Liver (tissue), 9 donors: ENCODE data around the gene PPARA. TPM values are rescaled to one million over a fixed set of nuclear protein-coding genes. Genes with fewer than 3 reads are reported as not detected.

ENCODE experiments used
- DNase-seq: peaks from one replicate; pipeline ENCODE4 v3.0.0-alpha.2; 2017; ENCODE audit warnings: low spot score
- H3K27ac ChIP-seq, 2 donors: one replicate each; pipeline ENCODE4 v1.7.0; 2013; ENCODE audit warnings: inconsistent platforms in 2 of 2, low read length in 2 of 2, control low read depth in 1 of 2, low read depth in 1 of 2, mild to moderate bottlenecking in 1 of 2
- H3K27me3 ChIP-seq, 4 donors: one replicate each; pipeline versions ENCODE4 v1.6.1 to v1.7.0; 2013; ENCODE audit warnings: low read length in 3 of 4, inconsistent platforms in 1 of 4, mild to moderate bottlenecking in 1 of 4, moderate library complexity in 1 of 4; ENCODE audit not compliant: control insufficient read depth in 4 of 4, insufficient read depth in 4 of 4
- H3K36me3 ChIP-seq, 4 donors: one replicate each; pipeline versions ENCODE4 v1.6.1 to v1.7.0; 2013; ENCODE audit warnings: low read length in 3 of 4, mild to moderate bottlenecking in 3 of 4, low read depth in 1 of 4, moderate library complexity in 1 of 4; ENCODE audit not compliant: control insufficient read depth in 4 of 4, insufficient read depth in 3 of 4
- H3K4me1 ChIP-seq, 4 donors: one replicate each; pipeline versions ENCODE4 v1.6.1 to v1.7.0; 2013; ENCODE audit warnings: low read length in 3 of 4, mild to moderate bottlenecking in 3 of 4, moderate library complexity in 1 of 4; ENCODE audit not compliant: control insufficient read depth in 4 of 4, insufficient read depth in 4 of 4
- H3K4me3 ChIP-seq, 3 donors: one replicate each; pipeline versions ENCODE4 v1.6.1 to v1.7.0; 2013; ENCODE audit warnings: low read length in 3 of 3, control low read depth in 1 of 3, low read depth in 1 of 3, mild to moderate bottlenecking in 1 of 3
- H3K9ac ChIP-seq, 2 donors: one replicate each; pipeline ENCODE4 v1.7.0; 2013; ENCODE audit warnings: low read length in 2 of 2, mild to moderate bottlenecking in 2 of 2, moderate library complexity in 2 of 2, control low read depth in 1 of 2, low read depth in 1 of 2
- H3K9me3 ChIP-seq, 4 donors: one replicate each; pipeline versions ENCODE4 v1.6.1 to v1.7.0; 2013; ENCODE audit warnings: low read length in 3 of 4; ENCODE audit not compliant: control insufficient read depth in 4 of 4
- ATF3 ChIP-seq: IDR thresholded peaks from 2 replicates; pipeline ENCODE4 v1.6.1; 2016; ENCODE audit warnings: antibody characterized with exemption
- CTCF ChIP-seq: fragments of 150-350 bp; IDR thresholded peaks from 2 replicates; pipeline ENCODE4 v1.5.1; 2017; ENCODE audit warnings: improper control_type of control experiment, low read depth, low read length; ENCODE audit not compliant: missing input control
- EGR1 ChIP-seq, 2 donors: IDR thresholded peaks; 2 replicates each; pipeline ENCODE4 v1.6.1; 2016 to 2018; ENCODE audit warnings: antibody characterized with exemption in 2 of 2, low read depth in 2 of 2
- FOXA1 ChIP-seq: IDR thresholded peaks from 2 replicates; pipeline ENCODE4 v1.6.1; 2016; ENCODE audit warnings: antibody characterized with exemption
- FOXA2 ChIP-seq: IDR thresholded peaks from 2 replicates; pipeline ENCODE4 v1.6.1; 2016; ENCODE audit warnings: antibody characterized with exemption
- GABPA ChIP-seq, 2 donors: IDR thresholded peaks in 1 of 2; conservative IDR thresholded peaks in 1 of 2; 2 replicates each; pipeline ENCODE4 v1.6.1; 2016; ENCODE audit warnings: antibody characterized with exemption in 2 of 2, mild to moderate bottlenecking in 1 of 2, moderate library complexity in 1 of 2
- HNF4A ChIP-seq, 2 donors: conservative IDR thresholded peaks; 2 replicates each; pipeline ENCODE4 v1.6.1; 2016; ENCODE audit warnings: antibody characterized with exemption in 2 of 2, mild to moderate bottlenecking in 2 of 2
- HNF4G ChIP-seq: IDR thresholded peaks from 2 replicates; pipeline ENCODE4 v1.6.1; 2016; ENCODE audit warnings: antibody characterized with exemption
- MAX ChIP-seq: IDR thresholded peaks from 2 replicates; pipeline ENCODE4 v1.6.1; 2016; ENCODE audit warnings: antibody characterized with exemption
- NR2F2 ChIP-seq: IDR thresholded peaks from 2 replicates; pipeline ENCODE4 v1.6.1; 2016; ENCODE audit warnings: antibody characterized with exemption
- RXRA ChIP-seq, 2 donors: IDR thresholded peaks; 2 replicates each; pipeline ENCODE4 v1.6.1; 2017 to 2018; ENCODE audit warnings: antibody characterized with exemption in 2 of 2, mild to moderate bottlenecking in 1 of 2
- ZBTB33 ChIP-seq: IDR thresholded peaks from 2 replicates; pipeline ENCODE4 v1.6.1; 2016; ENCODE audit warnings: antibody characterized with exemption
- WGBS: extraction: QIAGEN DNeasy Blood & Tissue Kit; methylation state at CpG from one replicate; pipeline ENCODE4 v1.1.7; 2013; 5-methylcytosine and 5-hydroxymethylcytosine counted together
- polyA plus RNA-seq, 2 donors: library from polyadenylated mRNA; stranded (reverse) in 1 of 2; unstranded in 1 of 2; fragments of 200-250 nt in 1 of 2; fragments of >200 nt in 1 of 2; fragmentation: Nextera tagmentation in 1 of 2; extraction: Ambion mirVana in 1 of 2; gene quantifications; one replicate each; pipeline versions ENCODE4 v1.2.1 to v1.2.3, GENCODE V29; 2013 to 2015
- total RNA-seq, 2 donors: library from RNA; depleted of rRNA; stranded (reverse); fragments of >200 nt; gene quantifications; one replicate each; pipeline ENCODE4 v1.2.3, GENCODE V29; 2014
- donor health status: healthy.
- donor health status: healthy.
- donor health status: healthy.
- donor health status: healthy.
- donor health status: healthy.

Gene PPARA
- total and polyA plus RNA-seq, 4 donors, result 31.2 to 78.8 (median 41.3) TPM

GRCh38 chr22:46176508-46177003, 26.2 kb downstream of the PPARA start:
- WGBS, result 82% methylated on average over 9 of the region's 9 CpGs
- Histone ChIP-seq H3K4me1 (peaks cover 0 to 18% (median 15%) of the 10 kb centered on the region in 4 donors), H3K4me3 (no peak overlapping the region), H3K27ac (no peak overlapping the region), H3K9ac (no peak overlapping the region), H3K27me3 (no peaks in the 10 kb centered on the region), H3K9me3 (peaks cover 0 to 5% (median 1%) of the 10 kb centered on the region in 4 donors), H3K36me3 (peaks cover 0 to 27% (median 16%) of the 10 kb centered on the region in 4 donors)
- no peak for DNase-seq
- TF ChIP-seq ATF3 (no peak), RXRA (IDR thresholded peaks at IDR 0.05) (no peak), ZBTB33 (no peak), GABPA (IDR thresholded peaks at IDR 0.05 in 1 of 2, conservative IDR thresholded peaks at IDR 0.05 in 1 of 2) (no peak), NR2F2 (no peak), FOXA1 (no peak), EGR1 (IDR thresholded peaks at IDR 0.05; ENCODE audit: low read depth in 2 of 2) (no peak), HNF4A (conservative IDR thresholded peaks at IDR 0.05) (no peak), FOXA2 (no peak), HNF4G (no peak), CTCF (no peak)

- H3K4me3 ChIP-seq, result no peak overlapping the region
- TF ChIP-seq RXRA (IDR thresholded peaks at IDR 0.05) (no peak), HNF4G (no peak), MAX (no peak), ATF3 (no peak)
- H3K27me3 ChIP-seq, result no peaks in the 10 kb centered on the region
- no peak overlapping the region for H3K27ac ChIP-seq
- H3K9ac ChIP-seq, result no peak overlapping the region
- H3K9me3 ChIP-seq, result peaks cover 0 to 5% (median 1%) of the 10 kb centered on the region in 4 donors
- no peaks in the 10 kb centered on the region for H3K4me1 ChIP-seq
- WGBS, result 93% methylated on average over 4 of the region's 4 CpGs
- DNase-seq, result no peak
- peaks cover 2 to 41% (median 26%) of the 10 kb centered on the region in 4 donors for H3K36me3 ChIP-seq
Observed at GRCh38 chr22:46178755-46179505, 28.6 kb downstream of the PPARA start.
